Panc1 (cell line): ENCODE data around the gene SYT8. TPM values are rescaled to one million over a fixed set of nuclear protein-coding genes. Genes with fewer than 3 reads are reported as not detected.

ENCODE experiments used
- ATAC-seq: fragments of 200-7000 bp; cut with Tn5 transposase; 2 replicates; pipeline ENCODE4 v1.9.1; 2020; ENCODE audit warnings: mild to moderate bottlenecking, moderate library complexity
- BruUV-seq: library from RNA; stranded (reverse); fragments of 400-500 nt; replicated peaks from 2 replicates; lab custom pipeline; 2021; lab: Mats Ljungman, UMichigan
- CTCF ChIA-PET: fragments of 300-600 bp; sonication (Branson Sonifier 250); formaldehyde crosslinking; loops from one replicate; lab custom pipeline; 2022; ENCODE audit warnings: antibody characterized with exemption; lab: Charles Lee
- POLR2A ChIA-PET: fragments of 300-600 bp; sonication (Branson Sonifier 250); formaldehyde crosslinking; loops from one replicate; lab custom pipeline; 2022; ENCODE audit warnings: antibody characterized with exemption; lab: Charles Lee
- DNase-seq: peaks from one replicate; pipeline ENCODE4 v3.0.0-alpha.2; 2010; ENCODE audit warnings: low read depth, low spot score
- H3K27ac ChIP-seq: 2 replicates; pipeline ENCODE4 v1.5.1; 2011; ENCODE audit warnings: mild to moderate bottlenecking, low read length, inconsistent platforms
- H3K27me3 ChIP-seq: fragments of 200-500 bp; sonication (Bioruptor generic); 2 replicates; pipeline ENCODE4 v1.6.0; 2014; ENCODE audit warnings: low read length, inconsistent platforms; ENCODE audit not compliant: control insufficient read depth, insufficient read depth
- H3K36me3 ChIP-seq: fragments of 200-500 bp; sonication (Bioruptor generic); 2 replicates; pipeline ENCODE4 v1.5.1; 2014; ENCODE audit warnings: inconsistent platforms, mild to moderate bottlenecking, low read length, moderate library complexity; ENCODE audit not compliant: control insufficient read depth, insufficient read depth
- H3K4me1 ChIP-seq: 2 replicates; pipeline ENCODE4 v1.5.1; 2011; ENCODE audit warnings: inconsistent platforms, mild to moderate bottlenecking, low read length, moderate library complexity; ENCODE audit not compliant: control insufficient read depth, insufficient read depth
- H3K4me3 ChIP-seq, 2 experiments: 2 replicates each; pipeline ENCODE4 v1.5.1; 2011 to 2012; ENCODE audit warnings: low read depth in 2 of 2, low read length in 2 of 2, mild to moderate bottlenecking in 2 of 2, inconsistent platforms in 1 of 2, moderate library complexity in 1 of 2
- H3K9me3 ChIP-seq: fragments of 200-500 bp; sonication (Bioruptor generic); 2 replicates; pipeline ENCODE4 v1.5.1; 2014; ENCODE audit warnings: low read depth, mild to moderate bottlenecking, inconsistent platforms, low read length, moderate library complexity; ENCODE audit not compliant: control insufficient read depth, insufficient read depth
- POLR2AphosphoS5 ChIP-seq: IDR thresholded peaks from 2 replicates; pipeline ENCODE4 v1.6.1; 2012; ENCODE audit warnings: mild to moderate bottlenecking, low read depth, low read length, moderate library complexity
- SIN3A ChIP-seq: IDR thresholded peaks from 2 replicates; pipeline ENCODE4 v1.6.1; 2012; ENCODE audit warnings: low read depth, mild to moderate bottlenecking, low read length, moderate library complexity, borderline replicate concordance; ENCODE audit not compliant: insufficient read depth
- TCF7L2 ChIP-seq: IDR thresholded peaks from 2 replicates; pipeline ENCODE4 v1.6.1; 2011; ENCODE audit warnings: mild to moderate bottlenecking, low read depth, low read length, inconsistent platforms
- in situ Hi-C: cut with HindIII; loops from 2 replicates; pipeline ENCODE4 v1.10.0; 2016; ENCODE audit warnings: low sequenced_read_pairs, low pct_unique_long_range_greater_than_20kb
- intact Hi-C: fragments of 100-400 bp; cut with micrococcal nuclease; formaldehyde crosslinking; loops from one replicate; pipeline ENCODE4 v1.10.0; 2022; ENCODE audit not compliant: unreplicated experiment
- total RNA-seq: library from RNA; stranded (reverse); gene quantifications from one replicate; pipeline ENCODE4 v1.2.1, GENCODE V29; 2021; ENCODE audit not compliant: unreplicated experiment
- TF ChIP-seq, protein P1 (sequence below): fragments of 450-650 bp; IDR thresholded peaks from 2 replicates; pipeline ENCODE4 v1.5.1; 2017; ENCODE audit warnings: mild to moderate bottlenecking
- TF ChIP-seq, protein P2 (sequence below), 2 experiments: IDR thresholded peaks; 2 replicates each; pipeline ENCODE4 v1.6.1; 2011 to 2012; ENCODE audit warnings: low read depth in 2 of 2, control low read depth in 1 of 2, low read length in 1 of 2, mild to moderate bottlenecking in 1 of 2, moderate library complexity in 1 of 2; ENCODE audit not compliant: insufficient read depth in 1 of 2

The SYT8 gene
- total RNA-seq, 1 experiment from 2014 or later = 3.5 TPM

DNA sequence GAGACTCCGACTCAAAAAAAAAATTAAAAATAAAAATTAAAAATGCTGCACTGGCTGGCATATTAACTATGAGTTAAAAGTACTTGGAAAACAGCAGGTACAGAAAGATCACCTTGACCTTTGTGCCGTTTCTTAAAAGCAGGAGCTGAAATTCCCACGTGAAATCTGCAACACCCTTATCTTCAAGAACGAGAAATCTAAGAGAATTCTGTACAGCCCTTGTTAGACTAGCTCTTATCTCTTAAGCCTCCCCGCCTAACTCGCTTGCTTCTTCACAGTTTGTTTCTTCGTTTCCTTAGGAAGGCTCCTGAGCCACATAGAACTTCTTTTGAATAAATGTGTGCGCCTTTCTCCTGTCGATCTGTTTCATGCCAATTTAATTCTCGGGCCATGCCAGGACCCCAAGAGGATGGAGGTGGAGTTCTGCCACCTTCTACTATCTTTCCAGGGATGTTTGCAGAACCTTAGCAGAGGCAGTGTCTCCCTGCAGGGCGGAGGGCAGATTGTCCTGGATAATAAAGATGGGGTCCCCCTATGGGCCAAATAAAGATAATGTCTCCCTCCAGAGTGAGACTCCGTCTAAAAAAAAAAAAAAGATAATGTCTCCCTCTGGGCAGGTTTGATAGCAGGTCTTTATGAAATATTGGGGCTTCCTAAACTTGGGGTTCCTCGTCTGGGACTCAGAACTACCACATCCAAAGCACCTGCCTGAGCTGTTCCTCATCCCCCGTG lies 27.4 kb upstream of the SYT8 start:
- TF ChIP-seq POLR2AphosphoS5 (no peak), TCF7L2 (no peak), SIN3A (no peak)
- TF ChIP-seq, protein P1, sequence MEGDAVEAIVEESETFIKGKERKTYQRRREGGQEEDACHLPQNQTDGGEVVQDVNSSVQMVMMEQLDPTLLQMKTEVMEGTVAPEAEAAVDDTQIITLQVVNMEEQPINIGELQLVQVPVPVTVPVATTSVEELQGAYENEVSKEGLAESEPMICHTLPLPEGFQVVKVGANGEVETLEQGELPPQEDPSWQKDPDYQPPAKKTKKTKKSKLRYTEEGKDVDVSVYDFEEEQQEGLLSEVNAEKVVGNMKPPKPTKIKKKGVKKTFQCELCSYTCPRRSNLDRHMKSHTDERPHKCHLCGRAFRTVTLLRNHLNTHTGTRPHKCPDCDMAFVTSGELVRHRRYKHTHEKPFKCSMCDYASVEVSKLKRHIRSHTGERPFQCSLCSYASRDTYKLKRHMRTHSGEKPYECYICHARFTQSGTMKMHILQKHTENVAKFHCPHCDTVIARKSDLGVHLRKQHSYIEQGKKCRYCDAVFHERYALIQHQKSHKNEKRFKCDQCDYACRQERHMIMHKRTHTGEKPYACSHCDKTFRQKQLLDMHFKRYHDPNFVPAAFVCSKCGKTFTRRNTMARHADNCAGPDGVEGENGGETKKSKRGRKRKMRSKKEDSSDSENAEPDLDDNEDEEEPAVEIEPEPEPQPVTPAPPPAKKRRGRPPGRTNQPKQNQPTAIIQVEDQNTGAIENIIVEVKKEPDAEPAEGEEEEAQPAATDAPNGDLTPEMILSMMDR = no peak
- TF ChIP-seq, protein P2, sequence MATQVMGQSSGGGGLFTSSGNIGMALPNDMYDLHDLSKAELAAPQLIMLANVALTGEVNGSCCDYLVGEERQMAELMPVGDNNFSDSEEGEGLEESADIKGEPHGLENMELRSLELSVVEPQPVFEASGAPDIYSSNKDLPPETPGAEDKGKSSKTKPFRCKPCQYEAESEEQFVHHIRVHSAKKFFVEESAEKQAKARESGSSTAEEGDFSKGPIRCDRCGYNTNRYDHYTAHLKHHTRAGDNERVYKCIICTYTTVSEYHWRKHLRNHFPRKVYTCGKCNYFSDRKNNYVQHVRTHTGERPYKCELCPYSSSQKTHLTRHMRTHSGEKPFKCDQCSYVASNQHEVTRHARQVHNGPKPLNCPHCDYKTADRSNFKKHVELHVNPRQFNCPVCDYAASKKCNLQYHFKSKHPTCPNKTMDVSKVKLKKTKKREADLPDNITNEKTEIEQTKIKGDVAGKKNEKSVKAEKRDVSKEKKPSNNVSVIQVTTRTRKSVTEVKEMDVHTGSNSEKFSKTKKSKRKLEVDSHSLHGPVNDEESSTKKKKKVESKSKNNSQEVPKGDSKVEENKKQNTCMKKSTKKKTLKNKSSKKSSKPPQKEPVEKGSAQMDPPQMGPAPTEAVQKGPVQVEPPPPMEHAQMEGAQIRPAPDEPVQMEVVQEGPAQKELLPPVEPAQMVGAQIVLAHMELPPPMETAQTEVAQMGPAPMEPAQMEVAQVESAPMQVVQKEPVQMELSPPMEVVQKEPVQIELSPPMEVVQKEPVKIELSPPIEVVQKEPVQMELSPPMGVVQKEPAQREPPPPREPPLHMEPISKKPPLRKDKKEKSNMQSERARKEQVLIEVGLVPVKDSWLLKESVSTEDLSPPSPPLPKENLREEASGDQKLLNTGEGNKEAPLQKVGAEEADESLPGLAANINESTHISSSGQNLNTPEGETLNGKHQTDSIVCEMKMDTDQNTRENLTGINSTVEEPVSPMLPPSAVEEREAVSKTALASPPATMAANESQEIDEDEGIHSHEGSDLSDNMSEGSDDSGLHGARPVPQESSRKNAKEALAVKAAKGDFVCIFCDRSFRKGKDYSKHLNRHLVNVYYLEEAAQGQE (IDR thresholded peaks at IDR 0.05; ENCODE audit: insufficient read depth in 1 of 2, low read depth in 2 of 2, low read length in 1 of 2) = no peak
- in situ Hi-C loops = no loop called here
- Histone ChIP-seq H3K4me3 (no peak overlapping the region), H3K4me1 (no peaks in the 10 kb centered on the region), H3K27ac (no peak overlapping the region), H3K36me3 (no peaks in the 10 kb centered on the region), H3K27me3 (no peaks in the 10 kb centered on the region), H3K9me3 (no peaks in the 10 kb centered on the region; the same call in 1 of the 2 replicates)
- DNase-seq (no peak), ATAC-seq (no peak)
- POLR2A ChIA-PET = no interaction called here
- CTCF ChIA-PET = interaction anchor here (0.7 kb wide), 1 partner anchor 83 kb away, joined by 4 read pairs; no protein-coding TSS in a partner anchor
- BruUV-seq = no TSS peak
- intact Hi-C loops = no loop called here

DNA sequence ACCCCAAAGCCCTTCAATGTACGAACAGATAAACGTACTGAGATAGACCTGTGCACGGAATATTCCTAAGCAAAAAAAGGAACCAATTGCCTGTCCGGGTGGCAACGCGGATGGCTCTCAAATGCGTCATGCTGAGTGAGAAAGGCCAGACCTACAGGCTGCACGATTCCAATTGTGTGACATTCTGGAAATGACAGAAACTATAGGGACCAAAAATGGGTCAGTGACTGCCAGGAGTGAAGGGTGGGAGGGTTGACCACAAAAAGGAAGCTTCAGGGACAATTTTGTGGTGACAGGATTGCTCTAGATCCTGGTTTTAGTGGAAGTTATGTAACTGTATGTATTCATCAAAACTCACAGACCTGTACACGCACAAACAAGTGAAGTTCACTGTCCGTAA lies 24.0 kb upstream of the SYT8 start:
- POLR2A ChIA-PET = interaction anchor here (0.7 kb wide), 1 partner anchor 181 kb away, joined by 3 read pairs; no protein-coding TSS in a partner anchor
- BruUV-seq = no TSS peak
- in situ Hi-C loops = no loop called here

More for the DNA sequence above, 24.0 kb upstream of the SYT8 start:
- Histone ChIP-seq H3K4me3 (no peak overlapping the region), H3K4me1 (no peaks in the 10 kb centered on the region), H3K36me3 (no peaks in the 10 kb centered on the region), H3K27me3 (no peaks in the 10 kb centered on the region), H3K9me3 (no peaks in the 10 kb centered on the region; the same call in 1 of the 2 replicates), H3K27ac (no peak overlapping the region)
- CTCF ChIA-PET = interaction anchor here (2.0 kb wide), 1 partner anchor 14 kb away, joined by 4 read pairs; no protein-coding TSS in a partner anchor
- TF ChIP-seq SIN3A (no peak), TCF7L2 (no peak), POLR2AphosphoS5 (no peak)
- TF ChIP-seq, protein P2 (IDR thresholded peaks at IDR 0.05; ENCODE audit: insufficient read depth in 1 of 2, low read depth in 2 of 2, low read length in 1 of 2) = no peak
- TF ChIP-seq, protein P1 = no peak
- intact Hi-C loops = no loop called here
- ATAC-seq (no peak), DNase-seq (no peak)
